CMK (cell line): Measurements from ENCODE around the gene PRICKLE3.
A peak's percentile ranks its signal among the peaks of the same experiment; 100 is the strongest.
"Not testable (repeated sequence)": the region's sequence is repeated elsewhere in the genome, so short reads cannot be mapped to it uniquely, and the experiment has no call there.

Experiments used
- DNase-seq: peaks from one replicate; pipeline ENCODE4 v3.0.0-alpha.2; 2010; ENCODE audit warnings: low read depth

PRICKLE3 gene

GRCh38 chrX:49179358-49179757 lies 6.8 kb downstream of the PRICKLE3 start:
- no peak for DNase-seq

- no peak for DNase-seq
These were observed 7.6 kb downstream of the PRICKLE3 start for GRCh38 chrX:49178537-49178936.

DNA sequence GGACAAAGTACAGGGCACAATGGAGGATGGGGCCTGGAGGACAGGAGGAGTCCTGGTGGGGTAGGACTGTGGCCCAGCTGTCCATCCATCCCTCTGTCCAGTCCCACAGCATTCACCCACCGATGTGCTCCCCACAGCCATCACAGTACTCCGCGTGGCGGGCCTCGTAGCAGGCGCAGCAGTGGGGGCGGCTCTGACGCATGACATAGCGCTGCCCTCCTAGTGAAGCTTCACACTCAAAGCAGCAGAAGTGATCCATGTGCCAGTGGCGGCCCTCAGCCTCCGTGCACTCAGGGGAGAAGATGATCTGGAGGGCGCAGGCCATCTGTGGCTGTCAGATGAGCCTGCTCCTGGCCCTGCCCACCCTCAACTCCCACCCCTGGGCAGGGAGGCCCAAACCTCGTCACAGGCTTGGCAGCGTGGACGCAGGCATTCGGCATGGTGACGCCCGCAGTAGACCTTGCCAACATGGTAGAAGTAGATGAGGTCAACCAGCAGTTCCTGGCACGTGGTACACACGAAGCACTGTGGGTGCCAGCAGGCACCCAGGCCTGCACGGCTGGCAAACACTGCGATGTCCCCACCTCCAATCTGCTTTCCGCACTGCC lies 8.2 kb downstream of the PRICKLE3 start:
- DNase-seq, result no peak

DNA sequence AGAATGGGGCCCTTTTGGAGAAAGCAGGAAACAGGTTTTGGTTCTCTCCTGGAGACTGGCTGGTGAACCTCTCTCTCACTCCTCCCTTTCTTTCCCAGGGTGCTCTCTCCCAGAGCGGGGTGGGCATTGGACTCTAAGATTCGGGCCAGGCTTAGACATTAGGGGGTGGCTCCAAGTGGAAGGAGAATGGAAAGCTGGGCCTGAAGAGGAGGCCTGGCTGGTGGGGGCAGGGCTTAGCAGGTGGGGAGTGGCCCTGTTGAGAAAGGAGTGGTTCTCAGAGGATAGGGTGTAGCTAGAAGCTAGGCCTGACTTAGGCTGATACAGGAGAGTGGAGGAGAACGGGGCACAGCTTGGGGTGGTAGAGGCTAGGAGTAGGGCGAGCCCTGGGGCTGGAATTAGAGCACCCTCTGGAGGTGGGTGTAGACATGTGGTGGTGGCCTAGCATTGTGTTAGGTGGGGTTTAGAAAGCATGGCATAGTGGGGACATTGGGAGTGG lies 8.8 kb downstream of the PRICKLE3 start:
- DNase-seq, result peak; percentile 66

GRCh38 chrX:49176421-49177326 lies 9.5 kb downstream of the PRICKLE3 start:
- DNase-seq, result peak; percentile 79

DNA sequence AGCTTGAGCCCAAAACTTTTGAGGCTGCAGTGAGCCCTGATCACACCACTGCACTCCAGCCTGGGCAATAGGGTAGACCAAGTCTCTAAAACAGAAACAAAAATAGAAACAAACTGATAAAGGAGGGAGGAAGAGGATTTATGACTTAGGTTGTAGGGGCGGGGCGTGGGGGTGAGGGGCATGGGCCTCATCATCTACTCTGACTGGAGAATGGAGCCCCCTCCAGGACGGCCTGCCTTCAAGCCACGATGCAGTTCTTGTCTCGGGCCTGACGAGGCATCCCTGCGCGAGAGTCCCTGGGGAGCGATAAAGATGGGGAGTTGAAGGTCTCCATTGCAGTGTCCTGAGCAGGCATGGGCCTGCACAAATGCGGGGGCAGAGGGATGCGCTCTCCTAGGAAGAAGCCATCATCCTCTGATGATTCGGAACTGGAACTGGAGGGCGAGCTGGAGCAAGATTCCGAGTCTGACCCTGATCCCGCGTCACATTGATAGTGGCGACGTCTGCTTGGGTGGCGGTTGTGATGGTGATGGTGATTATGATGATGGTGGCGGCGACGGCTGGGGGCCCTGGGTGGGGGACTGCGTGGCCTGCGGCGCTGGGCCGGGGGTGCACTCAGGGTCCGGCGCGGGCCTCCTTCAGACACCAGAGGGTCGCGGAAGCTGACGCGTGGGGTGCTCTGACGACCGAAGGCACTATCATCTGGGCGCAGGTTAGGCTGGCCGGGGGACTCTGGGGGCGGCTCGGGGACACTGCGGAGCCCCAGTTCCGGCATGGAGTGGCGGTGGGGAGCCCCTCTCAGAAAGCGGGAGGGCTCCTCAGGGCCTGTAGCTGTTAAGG lies 10.5 kb downstream of the PRICKLE3 start:
- DNase-seq, result no peak

GRCh38 chrX:49174723-49175122 lies 11.4 kb downstream of the PRICKLE3 start:
- DNase-seq, result no peak

GRCh38 chrX:49173544-49173943 lies 12.6 kb downstream of the PRICKLE3 start:
- DNase-seq, result not testable (repeated sequence)

GRCh38 chrX:49172280-49172780 lies 13.8 kb downstream of the PRICKLE3 start:
- peak; percentile 73 for DNase-seq

- DNase-seq, result no peak
These were observed 14.4 kb downstream of the PRICKLE3 start, which contains the start of gene PLP2 for GRCh38 chrX:49171752-49172279. Gene PLP2, plus strand, starts transcription at chrX:49171898. Its CDS starts 103 bp downstream, at chrX:49172001.

DNA sequence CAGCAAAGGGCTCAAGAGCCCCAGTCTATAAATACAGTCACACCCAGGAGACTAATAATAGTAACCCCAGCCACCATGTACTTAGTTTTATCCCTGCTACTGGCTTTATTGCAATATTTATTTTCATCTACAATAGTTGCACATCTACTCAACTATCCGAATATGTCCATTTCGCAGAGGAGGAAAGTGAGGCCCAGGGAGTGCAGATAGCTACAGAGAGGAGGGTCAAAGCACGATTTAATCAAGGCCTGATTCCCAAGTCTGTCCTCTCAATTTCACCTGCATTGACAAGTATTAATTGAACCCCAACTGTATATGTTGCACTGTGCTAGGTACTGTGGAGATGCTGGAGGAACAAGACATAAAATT lies 18.4 kb downstream of the PRICKLE3 start:
- no peak for DNase-seq

- DNase-seq, result peak; percentile 85
These were observed 19.0 kb downstream of the PRICKLE3 start for GRCh38 chrX:49166914-49167739.

DNA sequence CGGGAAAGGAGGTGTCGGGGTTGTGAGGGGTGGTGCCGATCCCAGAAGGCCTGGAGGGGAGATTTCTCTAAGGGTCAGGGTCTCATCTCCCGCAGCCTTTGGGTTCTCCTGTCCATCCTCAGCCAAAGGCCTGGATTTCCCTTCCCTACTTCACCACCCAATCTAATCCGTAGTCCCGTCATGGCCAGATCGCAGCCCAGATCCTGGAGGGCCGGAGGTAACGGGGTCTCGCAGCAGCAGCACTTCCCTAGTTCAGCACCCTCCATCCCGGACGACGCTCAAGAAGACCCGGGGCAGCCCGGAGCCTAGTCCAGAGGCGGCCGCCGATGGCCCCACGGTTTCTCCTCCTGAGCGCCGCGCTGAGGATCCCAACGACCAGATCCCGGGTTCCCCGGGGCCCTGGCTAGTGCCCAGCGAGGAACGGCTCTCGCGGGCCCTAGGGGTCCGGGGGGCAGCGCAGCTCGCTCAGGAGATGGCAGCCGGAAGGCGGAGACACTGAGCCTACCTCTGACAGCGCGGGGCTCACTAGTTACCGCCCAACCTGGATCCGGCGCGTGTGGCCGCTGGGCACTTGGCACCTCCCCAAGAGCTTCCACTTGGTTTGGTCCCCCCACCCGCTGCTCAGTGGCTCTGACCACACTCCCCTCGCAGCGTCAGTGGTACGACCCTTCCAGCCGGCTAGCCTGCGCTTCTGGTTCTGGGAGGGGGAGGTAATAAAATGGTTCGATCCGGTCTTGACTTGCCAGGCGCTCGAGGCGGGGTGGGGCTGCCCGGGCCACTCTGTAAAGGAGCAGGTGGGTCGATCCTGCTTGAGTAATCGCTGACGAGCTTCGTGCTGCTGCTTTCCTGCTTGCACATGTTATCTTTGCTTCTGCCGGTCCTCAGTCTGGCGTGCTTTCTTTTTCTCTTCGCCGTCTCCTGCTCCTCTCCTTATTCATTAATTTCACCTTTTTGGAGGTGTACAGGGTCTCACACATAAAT lies 20.0 kb downstream of the PRICKLE3 start:
- DNase-seq, result peak; percentile 97

GRCh38 chrX:49164589-49165360 lies 21.4 kb downstream of the PRICKLE3 start:
- DNase-seq, result no peak

- DNase-seq, result peak; percentile 91
These were observed 22.4 kb downstream of the PRICKLE3 start for GRCh38 chrX:49163555-49164419.

DNA sequence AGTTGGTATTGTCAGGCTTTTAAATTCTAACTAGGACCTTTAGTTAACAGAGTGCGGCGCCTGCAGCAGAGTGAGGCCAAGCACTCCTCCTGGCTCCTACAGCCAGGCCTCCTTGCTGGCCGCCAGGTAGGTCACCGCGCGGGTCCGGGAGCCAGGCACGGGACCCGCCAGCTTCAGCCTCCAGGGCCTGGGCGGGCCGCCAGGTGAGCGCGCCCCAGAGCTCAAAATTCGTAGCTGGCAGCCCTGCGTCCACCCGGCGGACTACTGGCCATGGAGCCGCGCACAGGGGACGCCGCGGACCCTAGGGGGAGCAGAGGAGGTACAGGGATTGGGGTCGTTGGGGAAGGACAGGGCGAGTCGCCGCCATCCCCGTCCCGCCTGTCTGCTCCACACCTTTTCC lies 23.6 kb downstream of the PRICKLE3 start, which contains the start of gene MAGIX:
MAGIX (plus strand) TSS at position 139 of the 400 bp plus-strand sequence; CDS start at position 271, 132 bp downstream.
- DNase-seq, result no peak

DNA sequence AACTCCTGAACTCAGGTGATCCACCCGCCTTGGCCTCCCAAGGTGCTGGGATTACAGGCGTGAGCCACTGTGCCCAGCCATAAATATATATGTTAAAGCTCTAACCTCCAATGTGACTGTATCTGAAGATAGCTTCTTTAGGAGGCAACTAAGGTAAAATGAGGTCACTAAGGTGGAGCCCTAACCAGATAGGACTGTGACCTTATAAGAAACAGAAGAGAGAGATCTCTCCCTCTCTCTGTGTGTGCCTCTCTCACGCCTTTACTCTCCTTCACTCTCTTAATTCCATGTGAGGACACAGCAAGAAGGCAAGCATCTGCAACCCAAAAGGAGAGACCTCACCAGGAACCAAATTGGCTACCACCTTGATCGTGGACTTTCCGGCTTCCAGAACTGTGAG lies 24.5 kb downstream of the PRICKLE3 start:
- DNase-seq, result no peak

DNA sequence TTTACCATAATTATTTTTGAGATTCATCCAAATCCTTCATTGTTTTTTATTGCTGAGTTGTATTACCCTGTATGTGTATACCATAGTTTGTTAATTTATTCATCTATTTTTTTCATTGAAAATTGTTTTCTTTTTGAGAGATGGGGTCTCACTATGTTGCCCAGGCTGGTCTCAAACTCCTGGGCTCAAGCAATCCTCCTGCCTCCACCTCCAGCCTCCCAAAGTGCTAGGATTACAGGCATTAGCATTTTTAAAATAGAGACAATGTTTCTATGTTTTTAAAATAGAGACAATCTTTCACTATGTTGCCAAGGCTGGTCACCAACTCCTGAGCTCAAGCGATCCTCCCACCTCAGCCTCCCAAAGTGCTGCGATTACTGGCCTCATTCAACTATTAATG lies 25.3 kb downstream of the PRICKLE3 start:
- DNase-seq, result no peak
